HCT116 (cell line): ENCODE data around the gene RALGAPA1. TPM values are rescaled to one million over a fixed set of nuclear protein-coding genes. Genes with fewer than 3 reads are reported as not detected.
"Not testable (repeated sequence)": the region's sequence is repeated elsewhere in the genome, so short reads cannot be mapped to it uniquely, and the experiment has no call there.

Experiments
- ATAC-seq: fragments of 200-7000 bp; cut with Tn5 transposase; 2 replicates; pipeline ENCODE4 v1.9.1; 2020; ENCODE audit warnings: mild to moderate bottlenecking, moderate library complexity
- BruUV-seq: library from RNA; stranded (reverse); fragments of 400-500 nt; replicated peaks from 2 replicates; lab custom pipeline; 2021; lab: Mats Ljungman, UMichigan
- CTCF ChIA-PET: fragments of 300-600 bp; sonication (Branson Sonifier 250); formaldehyde crosslinking; loops from one replicate; lab custom pipeline; 2021; ENCODE audit warnings: antibody characterized with exemption; lab: Charles Lee
- POLR2A ChIA-PET: fragments of 300-600, 350-600 bp; sonication (Branson Sonifier 250); formaldehyde crosslinking; loops from one replicate; lab custom pipeline; 2021; ENCODE audit warnings: antibody characterized with exemption; lab: Charles Lee
- RAD21 ChIA-PET, 2 experiments: fragments of 300-600 bp; sonication (Branson Sonifier 250); formaldehyde crosslinking; loops; one replicate each; lab custom pipeline; 2023; ENCODE audit warnings: low total read pairs in 2 of 2; ENCODE audit not compliant: uncharacterized antibody in 2 of 2, unreplicated experiment in 2 of 2, low non-redundant PET in 1 of 2; lab: Charles Lee
- DNase-seq: peaks from one replicate; pipeline ENCODE4 v3.0.0-alpha.2; 2010; ENCODE audit warnings: low read depth, low spot score
- H2AFZ ChIP-seq: fragments of 200-600 bp; shearing (Covaris generic), sonication (generic); 2 replicates; pipeline ENCODE4 v1.6.1; 2017; ENCODE audit warnings: low read depth, mixed run types, mixed read lengths, antibody characterized with exemption, low read length; ENCODE audit not compliant: poor library complexity, severe bottlenecking
- H3K27ac ChIP-seq: 2 replicates; pipeline ENCODE4 v1.5.1; 2012; ENCODE audit warnings: low read depth, low read length
- H3K27me3 ChIP-seq: fragments of 200-600 bp; sonication (generic); 2 replicates; pipeline ENCODE4 v1.6.1; 2016; ENCODE audit warnings: mixed run types, low read length, mixed read lengths; ENCODE audit not compliant: insufficient read depth
- H3K36me3 ChIP-seq, 2 experiments: fragments of 200-500 bp in 1 of 2; fragments of 200-600 bp in 1 of 2; sonication (Bioruptor generic) in 1 of 2; sonication (generic) in 1 of 2; 2 replicates each; pipeline versions ENCODE4 v1.5.1 to v1.6.1; 2014 to 2016; ENCODE audit warnings: low read length in 2 of 2, inconsistent platforms in 1 of 2, mixed read lengths in 1 of 2, mixed run types in 1 of 2; ENCODE audit not compliant: insufficient read depth in 2 of 2, control insufficient read depth in 1 of 2
- H3K4me1 ChIP-seq, 2 experiments: fragments of 200-600 bp in 1 of 2; sonication (generic) in 1 of 2; 2 replicates each; pipeline versions ENCODE4 v1.5.1 to v1.6.1; 2012 to 2017; ENCODE audit warnings: low read length in 2 of 2, inconsistent platforms in 1 of 2, mild to moderate bottlenecking in 1 of 2, mixed read lengths in 1 of 2, mixed run types in 1 of 2, moderate library complexity in 1 of 2; ENCODE audit not compliant: insufficient read depth in 2 of 2, control insufficient read depth in 1 of 2
- H3K4me2 ChIP-seq: fragments of 200-600 bp; sonication (generic); 2 replicates; pipeline ENCODE4 v1.6.1; 2017; ENCODE audit warnings: mixed run types, low read length, mixed read lengths
- H3K4me3 ChIP-seq, 2 experiments: fragments of 200-600 bp in 1 of 2; sonication (generic) in 1 of 2; replicated peaks in 1 of 2; 2 replicates each; pipeline ENCODE4 v1.5.1; 2011 to 2016; ENCODE audit warnings: low read length in 2 of 2, control low read depth in 1 of 2, low read depth in 1 of 2, mild to moderate bottlenecking in 1 of 2, mixed read lengths in 1 of 2, mixed run types in 1 of 2
- H3K79me2 ChIP-seq: fragments of 200-600 bp; sonication (generic); 2 replicates; pipeline ENCODE4 v1.6.1; 2017; ENCODE audit warnings: mild to moderate bottlenecking, mixed run types, low read length, moderate library complexity, mixed read lengths; ENCODE audit not compliant: insufficient read depth
- H3K9ac ChIP-seq: fragments of 200-600 bp; sonication (generic); 2 replicates; pipeline ENCODE4 v1.6.1; 2016; ENCODE audit warnings: low read length, mixed read lengths
- H3K9me2 ChIP-seq: fragments of 200-600 bp; sonication (generic), shearing (Covaris generic); 2 replicates; pipeline ENCODE4 v1.6.1; 2017; ENCODE audit warnings: mixed run types, mild to moderate bottlenecking, moderate library complexity; ENCODE audit not compliant: insufficient read depth
- H3K9me3 ChIP-seq, 2 experiments: fragments of 200-500 bp in 1 of 2; fragments of 200-600 bp in 1 of 2; sonication (Bioruptor generic) in 1 of 2; sonication (generic) in 1 of 2; 2 replicates each; pipeline ENCODE4 v1.6.1; 2014 to 2017; ENCODE audit warnings: low read length in 2 of 2, mixed read lengths in 2 of 2, inconsistent platforms in 1 of 2, low read depth in 1 of 2, mild to moderate bottlenecking in 1 of 2, mixed run types in 1 of 2, moderate library complexity in 1 of 2; ENCODE audit not compliant: control insufficient read depth in 1 of 2, insufficient read depth in 1 of 2
- H4K20me1 ChIP-seq: fragments of 200-600 bp; sonication (generic), shearing (Covaris generic); 2 replicates; pipeline ENCODE4 v1.6.1; 2017; ENCODE audit warnings: mixed run types, mild to moderate bottlenecking, moderate library complexity; ENCODE audit not compliant: insufficient read depth
- ATF3 ChIP-seq: IDR thresholded peaks from 2 replicates; pipeline ENCODE4 v1.6.1; 2012
- EGR1 ChIP-seq: IDR thresholded peaks from 2 replicates; pipeline ENCODE4 v1.6.1; 2012; ENCODE audit warnings: low read depth
- ELF1 ChIP-seq: IDR thresholded peaks from 2 replicates; pipeline ENCODE4 v1.6.1; 2012; ENCODE audit warnings: low read depth, borderline replicate concordance
- EZH2phosphoT487 ChIP-seq: fragments of 200-600 bp; IDR thresholded peaks from 2 replicates; pipeline ENCODE4 v1.6.1; 2018; ENCODE audit warnings: antibody characterized with exemption, borderline replicate concordance
- FOSL1 ChIP-seq: IDR thresholded peaks from 2 replicates; pipeline ENCODE4 v1.6.1; 2012; ENCODE audit warnings: low read depth
- MAX ChIP-seq: IDR thresholded peaks from 2 replicates; pipeline ENCODE4 v1.6.1; 2012
- RAD21 ChIP-seq: IDR thresholded peaks from 2 replicates; pipeline ENCODE4 v1.6.1; 2012; ENCODE audit warnings: low read depth, mild to moderate bottlenecking
- REST ChIP-seq: IDR thresholded peaks from 2 replicates; pipeline ENCODE4 v1.6.1; 2012; ENCODE audit warnings: low read depth
- SIN3A ChIP-seq: IDR thresholded peaks from 2 replicates; pipeline ENCODE4 v1.6.1; 2012; ENCODE audit warnings: low read depth
- SP1 ChIP-seq: IDR thresholded peaks from 2 replicates; pipeline ENCODE4 v1.6.1; 2012; ENCODE audit warnings: low read depth
- SRF ChIP-seq: IDR thresholded peaks from 2 replicates; pipeline ENCODE4 v1.6.1; 2012; ENCODE audit warnings: low read depth
- TCF7L2 ChIP-seq: IDR thresholded peaks from 2 replicates; pipeline ENCODE4 v1.7.0; 2011; ENCODE audit warnings: borderline replicate concordance, inconsistent platforms; ENCODE audit not compliant: insufficient read depth, insufficient read length; ENCODE audit errors: extremely low read depth
- ZBTB33 ChIP-seq: IDR thresholded peaks from 2 replicates; pipeline ENCODE4 v1.6.1; 2011; ENCODE audit warnings: mild to moderate bottlenecking, low read length, moderate library complexity; ENCODE audit not compliant: insufficient replicate concordance; ENCODE audit errors: extremely low read depth
- ZFX ChIP-seq: fragments of 450-650 bp; IDR thresholded peaks from 2 replicates; pipeline ENCODE4 v1.6.1; 2017
- intact Hi-C: fragments of 100-400 bp; cut with micrococcal nuclease; formaldehyde crosslinking; loops from 2 replicates; pipeline ENCODE4 v1.10.0; 2022
- total RNA-seq: library from RNA; stranded (reverse); gene quantifications from one replicate; pipeline ENCODE4 v1.2.1, GENCODE V29; 2021; ENCODE audit not compliant: unreplicated experiment

Gene RALGAPA1
- total RNA-seq, 1 experiment from 2014 or later: 29.3 TPM

- ATAC-seq (no peak), DNase-seq (no peak)
- Histone ChIP-seq H3K9me2 (no peaks in the 10 kb centered on the region), H3K27me3 (no peaks in the 10 kb centered on the region), H3K4me2 (no peak overlapping the region), H2AFZ (no peak overlapping the region), H3K36me3 (no peaks in the 10 kb centered on the region; a peak in 1 of 4 replicates), H3K9me3 (no peaks in the 10 kb centered on the region), H3K4me1 (no peaks in the 10 kb centered on the region), H3K9ac (no peak overlapping the region), H4K20me1 (no peaks in the 10 kb centered on the region), H3K4me3 (no peak overlapping the region), H3K79me2 (no peaks in the 10 kb centered on the region), H3K27ac (no peak overlapping the region)
- ChIA-PET RAD21 (no interaction called here), POLR2A (no interaction called here), CTCF (no interaction called here)
- BruUV-seq: no TSS peak
- TF ChIP-seq REST (no peak), RAD21 (no peak), FOSL1 (no peak), ATF3 (no peak), SRF (no peak), EZH2phosphoT487 (no peak), SIN3A (no peak), ZFX (no peak), ZBTB33 (no peak), ELF1 (no peak), SP1 (no peak), MAX (no peak), TCF7L2 (no peak), EGR1 (no peak)
- intact Hi-C loops: no loop called here
These were observed 68.9 kb downstream of the RALGAPA1 start for GRCh38 chr14:35740215-35740614.

GRCh38 chr14:35735163-35735562 is 73.9 kb downstream of the RALGAPA1 start:
- H4K20me1 ChIP-seq, H3K27ac ChIP-seq, intact Hi-C loops, RAD21 ChIA-PET, BruUV-seq, DNase-seq, H3K79me2 ChIP-seq, H3K9me3 ChIP-seq, H3K9ac ChIP-seq, H3K4me2 ChIP-seq, H2AFZ ChIP-seq, ATAC-seq, POLR2A ChIA-PET, H3K27me3 ChIP-seq, H3K36me3 ChIP-seq, H3K9me2 ChIP-seq, H3K4me1 ChIP-seq, CTCF ChIA-PET, H3K4me3 ChIP-seq: not testable (repeated sequence)
